IMR-90 (cell line): Measurements from ENCODE around the gene TM7SF3. TPM values are rescaled to one million over a fixed set of nuclear protein-coding genes. Genes with fewer than 3 reads are reported as not detected.

Source experiments
- ATAC-seq: fragments of 200-7000 bp; cut with Tn5 transposase; 2 replicates; pipeline ENCODE4 v1.9.1; 2020; ENCODE audit warnings: low read depth, mild to moderate bottlenecking, moderate library complexity
- BruUV-seq: library from RNA; stranded (reverse); fragments of 400-500 nt; replicated peaks from 2 replicates; lab custom pipeline; 2021; lab: Mats Ljungman, UMichigan
- CTCF ChIA-PET: fragments of 300-600 bp; formaldehyde crosslinking; extraction: SDS; loops from one replicate; lab custom pipeline; 2021; ENCODE audit warnings: antibody characterized with exemption; lab: Yijun Ruan, JAX
- POLR2A ChIA-PET: fragments of 300-600 bp; sonication (Branson Sonifier 250); formaldehyde crosslinking; loops from one replicate; lab custom pipeline; 2022; ENCODE audit warnings: antibody characterized with exemption; ENCODE audit not compliant: unreplicated experiment; lab: Charles Lee
- DNase-seq: peaks from one replicate; pipeline ENCODE4 v3.0.0; 2013
- H2AFZ ChIP-seq: replicated peaks from 2 replicates; pipeline ENCODE3; 2013; ENCODE audit warnings: low read length, mild to moderate bottlenecking; ENCODE audit not compliant: poor library complexity
- H2AK5ac ChIP-seq: 2 replicates; pipeline ENCODE4 v1.6.1; 2013; ENCODE audit warnings: low read depth, low read length, inconsistent platforms
- H2AK9ac ChIP-seq: replicated peaks from 2 replicates; pipeline ENCODE3; 2013; ENCODE audit warnings: mild to moderate bottlenecking, low read depth, low read length, moderate library complexity; ENCODE audit not compliant: poor library complexity
- H2BK120ac ChIP-seq: 2 replicates; pipeline ENCODE4 v1.6.1; 2013; ENCODE audit warnings: low read depth, low read length, inconsistent platforms
- H2BK15ac ChIP-seq: 3 replicates; pipeline ENCODE4 v1.6.1; 2013; ENCODE audit warnings: low read depth, low read length, inconsistent platforms
- H2BK20ac ChIP-seq: 2 replicates; pipeline ENCODE4 v1.6.1; 2013; ENCODE audit warnings: low read depth, mild to moderate bottlenecking, inconsistent platforms, low read length, moderate library complexity
- H2BK5ac ChIP-seq: 2 replicates; pipeline ENCODE4 v1.6.1; 2013; ENCODE audit warnings: mild to moderate bottlenecking, low read depth, low read length, inconsistent platforms; ENCODE audit not compliant: poor library complexity, severe bottlenecking
- H3K14ac ChIP-seq: replicated peaks from 2 replicates; pipeline ENCODE4 v1.6.1; 2013; ENCODE audit warnings: low read depth, low read length, inconsistent platforms
- H3K18ac ChIP-seq: 2 replicates; pipeline ENCODE4 v1.6.1; 2013; ENCODE audit warnings: low read depth, low read length, control low read depth
- H3K23ac ChIP-seq: 2 replicates; pipeline ENCODE4 v1.6.1; 2013; ENCODE audit warnings: low read depth, low read length, inconsistent platforms
- H3K27ac ChIP-seq: 2 replicates; pipeline ENCODE4 v1.5.1; 2013; ENCODE audit warnings: mild to moderate bottlenecking, control low read depth, low read length; ENCODE audit not compliant: insufficient read depth
- H3K27me3 ChIP-seq: 2 replicates; pipeline ENCODE4 v1.6.1; 2013; ENCODE audit warnings: low read length; ENCODE audit not compliant: control insufficient read depth, insufficient read depth
- H3K36me3 ChIP-seq: 2 replicates; pipeline ENCODE4 v1.6.1; 2013; ENCODE audit warnings: low read length, mixed read lengths; ENCODE audit not compliant: control insufficient read depth, insufficient read depth
- H3K4ac ChIP-seq: 2 replicates; pipeline ENCODE4 v1.6.1; 2013; ENCODE audit warnings: low read depth, low read length, inconsistent platforms
- H3K4me1 ChIP-seq: 2 replicates; pipeline ENCODE4 v1.6.1; 2013; ENCODE audit warnings: low read length, mixed read lengths; ENCODE audit not compliant: control insufficient read depth, insufficient read depth
- H3K4me2 ChIP-seq: 2 replicates; pipeline ENCODE4 v1.6.1; 2013; ENCODE audit warnings: low read depth, mild to moderate bottlenecking, control low read depth, low read length, moderate library complexity
- H3K4me3 ChIP-seq: 2 replicates; pipeline ENCODE4 v1.5.1; 2013; ENCODE audit warnings: low read depth, mild to moderate bottlenecking, control low read depth, low read length, moderate library complexity; ENCODE audit not compliant: insufficient read depth
- H3K56ac ChIP-seq: 2 replicates; pipeline ENCODE4 v1.6.1; 2013; ENCODE audit warnings: low read length, inconsistent platforms; ENCODE audit not compliant: insufficient read depth; ENCODE audit errors: extremely low read depth
- H3K79me1 ChIP-seq, 2 experiments: 2 replicates each; pipeline ENCODE4 v1.6.1; 2013; ENCODE audit warnings: low read length in 2 of 2, inconsistent platforms in 1 of 2, low read depth in 1 of 2
- H3K9ac ChIP-seq: 2 replicates; pipeline ENCODE4 v1.6.1; 2013; ENCODE audit warnings: low read depth, low read length, control low read depth
- H3K9me1 ChIP-seq: 2 replicates; pipeline ENCODE4 v1.6.1; 2013; ENCODE audit warnings: low read length, inconsistent platforms; ENCODE audit not compliant: insufficient read depth
- H3K9me3 ChIP-seq: 2 replicates; pipeline ENCODE4 v1.6.1; 2013; ENCODE audit warnings: low read length; ENCODE audit not compliant: control insufficient read depth, insufficient read depth
- H4K20me1 ChIP-seq: 2 replicates; pipeline ENCODE4 v1.6.1; 2013; ENCODE audit warnings: low read length, inconsistent platforms; ENCODE audit not compliant: insufficient read depth
- H4K5ac ChIP-seq: 2 replicates; pipeline ENCODE4 v1.6.1; 2013; ENCODE audit warnings: mild to moderate bottlenecking, low read depth, low read length, control low read depth
- H4K8ac ChIP-seq, 2 experiments: 2 replicates each; pipeline ENCODE4 v1.6.1; 2013; ENCODE audit warnings: low read depth in 2 of 2, low read length in 2 of 2, control low read depth in 1 of 2, inconsistent platforms in 1 of 2
- H4K91ac ChIP-seq: 2 replicates; pipeline ENCODE4 v1.6.1; 2013; ENCODE audit warnings: low read depth, low read length, inconsistent platforms; ENCODE audit not compliant: insufficient read depth
- BHLHE40 ChIP-seq: fragments of 150-350 bp; IDR thresholded peaks from 2 replicates; pipeline ENCODE4 v1.6.1; 2016; ENCODE audit warnings: mild to moderate bottlenecking, low read depth, low read length
- CTCF ChIP-seq: conservative IDR thresholded peaks from 2 replicates; pipeline ENCODE4 v1.5.1; 2012; ENCODE audit warnings: mild to moderate bottlenecking, low read depth, low read length, improper control_type of control experiment
- FOS ChIP-seq: fragments of 150-350 bp; IDR thresholded peaks from 2 replicates; pipeline ENCODE4 v1.6.1; 2016; ENCODE audit warnings: low read depth, low read length
- MAFK ChIP-seq: IDR thresholded peaks from 2 replicates; pipeline ENCODE4 v1.6.1; 2012; ENCODE audit warnings: low read depth, low read length, improper control_type of control experiment
- MXI1 ChIP-seq: IDR thresholded peaks from 2 replicates; pipeline ENCODE4 v1.6.1; 2012; ENCODE audit warnings: low read depth, mild to moderate bottlenecking, low read length, moderate library complexity, borderline replicate concordance
- NFE2L2 ChIP-seq: fragments of 150-350 bp; IDR thresholded peaks from 2 replicates; pipeline ENCODE4 v1.6.1; 2016; ENCODE audit warnings: low read depth, mild to moderate bottlenecking, low read length
- POLR2A ChIP-seq: IDR thresholded peaks from 2 replicates; pipeline ENCODE4 v1.6.1; 2012; ENCODE audit warnings: mild to moderate bottlenecking, low read depth, low read length
- RAD21 ChIP-seq: IDR thresholded peaks from 2 replicates; pipeline ENCODE4 v1.6.1; 2012; ENCODE audit warnings: low read length, improper control_type of control experiment
- RCOR1 ChIP-seq: IDR thresholded peaks from 2 replicates; pipeline ENCODE4 v1.6.1; 2012; ENCODE audit warnings: mild to moderate bottlenecking, low read length, improper control_type of control experiment; ENCODE audit not compliant: insufficient replicate concordance
- RFX5 ChIP-seq: IDR thresholded peaks from 2 replicates; pipeline ENCODE4 v1.8.0; 2012; ENCODE audit warnings: low read depth, mild to moderate bottlenecking, low read length, moderate library complexity
- SMC3 ChIP-seq: fragments of 150-350 bp; IDR thresholded peaks from 2 replicates; pipeline ENCODE4 v1.6.1; 2016; ENCODE audit warnings: low read depth, mild to moderate bottlenecking, antibody characterized with exemption, low read length, moderate library complexity
- USF2 ChIP-seq: fragments of 150-350 bp; IDR thresholded peaks from 2 replicates; pipeline ENCODE4 v1.6.1; 2017; ENCODE audit warnings: mild to moderate bottlenecking, antibody characterized with exemption, low read length, low read depth
- WGBS, 2 experiments: methylation state at CpG; one replicate each; pipeline versions ENCODE4 v1.1.5 to v1.1.7; 2013; ENCODE audit warnings: missing lambda C conversion rate in 2 of 2; ENCODE audit not compliant: insufficient read length in 1 of 2; ENCODE audit errors: extremely low coverage in 2 of 2; 5-methylcytosine and 5-hydroxymethylcytosine counted together
- dilution Hi-C: fragments of 300-500 bp; cut with HindIII; formaldehyde crosslinking; loops from one replicate; pipeline ENCODE4 v1.14.3; 2018; ENCODE audit warnings: low sequenced_read_pairs; ENCODE audit not compliant: unreplicated experiment
- in situ Hi-C: fragments of 300-500 bp; cut with MboI; formaldehyde crosslinking; loops from 3 replicates; pipeline ENCODE4 v1.14.3; 2019; ENCODE audit warnings: low sequenced_read_pairs, inconsistent platforms, mixed read lengths
- intact Hi-C: fragments of 100-400 bp; cut with micrococcal nuclease; formaldehyde crosslinking; loops from 2 replicates; pipeline ENCODE4 v1.10.0; 2022
- polyA plus RNA-seq, 3 experiments: library from polyadenylated mRNA; depleted of rRNA; stranded (reverse); fragments of >200 nt; gene quantifications; 2 replicates each; pipeline ENCODE4 v1.2.3, GENCODE V29; 2012; ENCODE audit warnings: low replicate concordance in 1 of 3
- total RNA-seq: library from RNA; depleted of rRNA; stranded (reverse); fragments of >200 nt; gene quantifications from 2 replicates; pipeline ENCODE4 v1.2.3, GENCODE V29; 2012
- TF ChIP-seq, protein P1 (sequence below): fragments of 150-350 bp; IDR thresholded peaks from 2 replicates; pipeline ENCODE4 v1.6.1; 2016; ENCODE audit warnings: low read depth, mild to moderate bottlenecking, low read length, moderate library complexity, borderline replicate concordance

Gene TM7SF3
- total and polyA plus RNA-seq, 2 of the 4 experiments (the other 2 are of a cell fraction), result 35.3 to 46.6 TPM

GRCh38 chr12:26928661-26929060 is 85.5 kb downstream of the TM7SF3 start:
- Histone ChIP-seq H3K27ac (no peak overlapping the region), H2BK20ac (no peak overlapping the region), H3K9ac (no peak overlapping the region), H3K56ac (no peak overlapping the region), H3K9me1 (0 out of 2 replicates have a peak, but pooled peaks cover 4% of the 10 kb centered on the region), H2BK15ac (no peak overlapping the region), H3K79me1 (peaks cover 6 to 12% of the 10 kb centered on the region in 2 experiments; a peak in 3 of 4 replicates), H4K91ac (no peak overlapping the region), H3K4me3 (no peak overlapping the region), H3K18ac (no peak overlapping the region), H3K4ac (no peak overlapping the region), H2AK5ac (no peak overlapping the region), H3K14ac (no peak overlapping the region), H3K9me3 (no peaks in the 10 kb centered on the region), H3K27me3 (no peaks in the 10 kb centered on the region), H2BK120ac (no peak overlapping the region), H4K8ac (no peak overlapping the region), H4K20me1 (no peaks in the 10 kb centered on the region), H2BK5ac (no peak overlapping the region), H3K4me2 (no peak overlapping the region), H2AFZ (no peak overlapping the region), H3K4me1 (no peaks in the 10 kb centered on the region), H3K36me3 (peaks cover 18% of the 10 kb centered on the region), H2AK9ac (no peak overlapping the region), H3K23ac (no peak overlapping the region), H4K5ac (no peak overlapping the region)
- in situ Hi-C loops, result no loop called here
- no peak for TF ChIP-seq BHLHE40
- TF ChIP-seq, protein P1, sequence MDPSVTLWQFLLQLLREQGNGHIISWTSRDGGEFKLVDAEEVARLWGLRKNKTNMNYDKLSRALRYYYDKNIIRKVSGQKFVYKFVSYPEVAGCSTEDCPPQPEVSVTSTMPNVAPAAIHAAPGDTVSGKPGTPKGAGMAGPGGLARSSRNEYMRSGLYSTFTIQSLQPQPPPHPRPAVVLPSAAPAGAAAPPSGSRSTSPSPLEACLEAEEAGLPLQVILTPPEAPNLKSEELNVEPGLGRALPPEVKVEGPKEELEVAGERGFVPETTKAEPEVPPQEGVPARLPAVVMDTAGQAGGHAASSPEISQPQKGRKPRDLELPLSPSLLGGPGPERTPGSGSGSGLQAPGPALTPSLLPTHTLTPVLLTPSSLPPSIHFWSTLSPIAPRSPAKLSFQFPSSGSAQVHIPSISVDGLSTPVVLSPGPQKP, result no peak
- TF ChIP-seq POLR2A, result no peak
- TF ChIP-seq USF2, result no peak
- no peak for TF ChIP-seq CTCF
- TF ChIP-seq RAD21, result no peak
- TF ChIP-seq RCOR1, result no peak
- no peak for TF ChIP-seq SMC3
- TF ChIP-seq FOS, result no peak
- TF ChIP-seq MAFK, result no peak
- TF ChIP-seq MXI1, result no peak
- no peak for TF ChIP-seq NFE2L2
- no peak for TF ChIP-seq RFX5
- no peak for DNase-seq
- no CpG with 5 or more reads among the region's 5 CpGs for WGBS, 2 experiments
- ChIA-PET CTCF (no interaction called here), POLR2A (no interaction called here)
- no peak for ATAC-seq
- BruUV-seq, result no TSS peak
- dilution Hi-C loops, result no loop called here
- intact Hi-C loops, result no loop called here
